Sigmoid colon (tissue), 4 donors: ENCODE measurements around the gene EEF2KMT.

Experiments used
- CTCF ChIP-seq, 4 experiments: fragments of 450-650 bp in 3 of 4; fragments of 200-600 bp in 1 of 4; IDR thresholded peaks; one replicate each; pipeline ENCODE4 v1.5.1; 2016 to 2019; ENCODE audit warnings: antibody characterized with exemption in 4 of 4, mild to moderate bottlenecking in 3 of 4, moderate library complexity in 2 of 4
- EP300 ChIP-seq, 4 donors: sonication (generic); formaldehyde crosslinking; IDR thresholded peaks; one replicate each; pipeline ENCODE4 v1.6.1; 2017; ENCODE audit warnings: antibody characterized with exemption in 4 of 4
- POLR2A ChIP-seq, 2 donors: fragments of 450-650 bp; IDR thresholded peaks; one replicate each; pipeline ENCODE4 v1.6.1; 2016; ENCODE audit warnings: antibody characterized with exemption in 2 of 2, mild to moderate bottlenecking in 2 of 2, moderate library complexity in 2 of 2
- POLR2AphosphoS5 ChIP-seq, 4 donors: sonication (generic); formaldehyde crosslinking; IDR thresholded peaks; one replicate each; pipeline ENCODE4 v1.6.1; 2017; ENCODE audit warnings: antibody characterized with exemption in 4 of 4

- TF ChIP-seq EP300 (IDR thresholded peaks at IDR 0.05), result no peak
- no peak for TF ChIP-seq CTCF (IDR thresholded peaks at IDR 0.05)
- TF ChIP-seq POLR2A (IDR thresholded peaks at IDR 0.05), result no peak
- no peak for TF ChIP-seq POLR2AphosphoS5 (IDR thresholded peaks at IDR 0.05)
Observed at GRCh38 chr16:5070431-5071186, 27.0 kb downstream of the EEF2KMT start.
